Measurements from ENCODE around the gene STK32A.

STK32A gene

DNA sequence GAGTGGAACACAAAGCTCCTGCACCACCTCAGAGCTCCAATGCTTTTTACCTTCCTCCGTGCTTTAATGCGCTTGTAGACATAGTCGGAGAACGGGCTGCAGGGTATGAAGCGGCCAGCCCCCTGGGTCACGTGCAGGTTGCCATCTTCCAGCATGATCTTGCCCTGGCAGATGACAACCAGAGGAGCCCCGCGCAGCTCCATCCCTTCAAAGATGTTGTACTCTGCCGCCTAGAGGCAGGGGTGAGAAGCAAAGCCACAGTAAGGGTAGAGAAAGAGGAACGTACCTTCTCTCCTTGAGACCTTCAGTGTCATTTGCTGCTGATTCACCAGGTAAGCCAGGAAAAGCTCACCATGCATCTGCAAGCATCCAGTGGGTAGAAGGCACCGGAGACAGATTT lies 162.8 kb downstream of the STK32A start:
- no peak for DNase-seq (ENCODE audit: low read depth)
- TF ChIP-seq, protein P1, sequence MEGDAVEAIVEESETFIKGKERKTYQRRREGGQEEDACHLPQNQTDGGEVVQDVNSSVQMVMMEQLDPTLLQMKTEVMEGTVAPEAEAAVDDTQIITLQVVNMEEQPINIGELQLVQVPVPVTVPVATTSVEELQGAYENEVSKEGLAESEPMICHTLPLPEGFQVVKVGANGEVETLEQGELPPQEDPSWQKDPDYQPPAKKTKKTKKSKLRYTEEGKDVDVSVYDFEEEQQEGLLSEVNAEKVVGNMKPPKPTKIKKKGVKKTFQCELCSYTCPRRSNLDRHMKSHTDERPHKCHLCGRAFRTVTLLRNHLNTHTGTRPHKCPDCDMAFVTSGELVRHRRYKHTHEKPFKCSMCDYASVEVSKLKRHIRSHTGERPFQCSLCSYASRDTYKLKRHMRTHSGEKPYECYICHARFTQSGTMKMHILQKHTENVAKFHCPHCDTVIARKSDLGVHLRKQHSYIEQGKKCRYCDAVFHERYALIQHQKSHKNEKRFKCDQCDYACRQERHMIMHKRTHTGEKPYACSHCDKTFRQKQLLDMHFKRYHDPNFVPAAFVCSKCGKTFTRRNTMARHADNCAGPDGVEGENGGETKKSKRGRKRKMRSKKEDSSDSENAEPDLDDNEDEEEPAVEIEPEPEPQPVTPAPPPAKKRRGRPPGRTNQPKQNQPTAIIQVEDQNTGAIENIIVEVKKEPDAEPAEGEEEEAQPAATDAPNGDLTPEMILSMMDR (IDR thresholded peaks at IDR 0.05; ENCODE audit: insufficient read depth, low read depth, low read length, missing control alignments) = no peak
- no peak overlapping the region for H3K4me3 ChIP-seq (ENCODE audit: low read length)

DNA sequence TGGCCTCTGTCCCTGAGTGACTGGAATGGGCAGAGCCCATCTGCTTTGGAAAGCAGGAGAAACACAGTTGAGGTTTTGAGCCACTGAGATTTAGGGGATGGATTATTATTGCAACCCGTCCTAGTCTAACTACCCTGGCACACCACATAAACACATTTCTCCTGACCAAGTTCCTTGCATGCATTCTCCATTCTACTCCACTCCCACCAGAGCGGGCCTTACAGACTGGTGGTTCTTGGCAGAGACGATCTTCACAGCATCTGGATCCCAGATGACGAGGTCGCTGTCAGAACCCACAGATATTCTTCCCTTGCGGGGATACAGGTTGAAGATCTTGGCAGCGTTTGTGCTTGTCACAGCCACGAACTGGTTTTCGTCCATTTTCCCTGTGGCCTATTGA lies 164.0 kb downstream of the STK32A start:
- no peak for DNase-seq (ENCODE audit: low read depth)
- H3K4me3 ChIP-seq (ENCODE audit: low read length) = no peak overlapping the region
- TF ChIP-seq, protein P1 (IDR thresholded peaks at IDR 0.05; ENCODE audit: insufficient read depth, low read depth, low read length, missing control alignments) = no peak

- TF ChIP-seq, protein P1 (IDR thresholded peaks at IDR 0.05; ENCODE audit: insufficient read depth, low read depth, low read length, missing control alignments) = no peak
- no peak for DNase-seq (ENCODE audit: low read depth)
- H3K4me3 ChIP-seq (ENCODE audit: low read length) = no peak overlapping the region
Measured at GRCh38 chr5:147400126-147400809, 165.4 kb downstream of the STK32A start.

DNA sequence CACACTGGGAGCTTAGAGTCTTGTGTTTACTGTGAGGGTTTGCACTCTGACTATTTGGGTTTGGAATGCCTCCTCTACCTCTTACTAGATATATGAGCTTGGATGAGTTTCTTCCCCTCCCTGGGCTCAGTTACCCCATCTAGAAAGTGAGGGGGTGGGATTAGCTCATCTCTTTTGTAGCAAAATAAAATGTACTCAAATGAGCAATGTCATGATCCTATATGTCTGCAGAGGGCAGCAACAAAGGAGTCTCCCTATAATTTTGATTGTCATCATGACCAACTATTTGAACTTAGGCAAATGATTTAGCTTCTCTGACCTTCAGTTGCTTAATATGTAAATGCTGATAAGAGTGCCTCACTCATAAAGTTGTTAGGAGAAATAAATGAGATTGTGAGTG lies 166.1 kb downstream of the STK32A start:
- no peak overlapping the region for H3K4me3 ChIP-seq (ENCODE audit: low read length)
- TF ChIP-seq, protein P1 (IDR thresholded peaks at IDR 0.05; ENCODE audit: insufficient read depth, low read depth, low read length, missing control alignments) = no peak
- peak; percentile 6 for DNase-seq (ENCODE audit: low read depth)

DNA sequence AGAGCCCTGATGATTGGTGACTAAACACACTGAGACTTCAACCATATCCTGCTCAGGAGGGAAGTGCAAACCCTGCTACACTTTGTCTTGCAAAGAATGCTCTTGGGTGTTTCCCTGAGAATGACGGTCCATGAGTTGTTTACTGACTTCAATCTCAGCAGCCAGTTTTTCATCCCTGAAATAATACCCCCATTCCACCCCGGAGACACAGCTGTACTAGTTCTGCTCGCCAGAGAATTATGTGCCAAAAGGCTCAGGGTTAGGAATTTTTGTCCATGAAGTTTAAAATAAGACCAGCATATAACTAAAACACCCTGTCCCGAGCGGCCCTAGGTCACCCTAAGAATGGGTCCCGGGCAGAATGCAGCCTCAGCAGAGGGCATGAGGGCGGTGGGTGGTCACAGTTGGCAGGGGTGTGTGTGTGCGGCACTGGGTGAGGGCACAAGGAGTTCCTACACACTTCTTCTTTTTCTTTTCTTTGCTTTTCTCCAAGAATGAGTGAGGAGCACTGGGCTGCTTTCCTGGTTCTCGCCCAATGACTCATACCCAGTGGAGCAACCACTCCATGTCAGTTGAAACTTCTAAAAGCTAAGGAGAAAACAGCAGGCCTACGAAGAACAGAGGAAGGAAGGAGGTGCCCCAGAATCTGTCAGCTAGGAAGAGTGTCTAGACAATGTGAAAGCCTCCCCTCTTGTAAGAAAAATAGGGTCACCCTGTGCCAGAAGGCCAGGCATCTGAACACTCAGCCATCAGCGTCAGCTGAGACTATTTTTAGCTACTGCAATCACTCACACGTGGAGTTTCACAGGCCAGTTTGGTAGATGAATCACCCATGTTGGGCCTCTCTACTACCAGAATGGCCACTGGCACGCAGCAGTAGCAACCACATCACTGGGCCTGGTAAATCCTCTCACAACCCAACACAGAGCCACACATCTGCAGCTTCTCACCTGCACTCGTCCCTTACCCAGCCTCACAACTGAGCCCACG lies 169.1 kb downstream of the STK32A start:
- DNase-seq (ENCODE audit: low read depth) = peak; percentile 94
- no peak overlapping the region for H3K4me3 ChIP-seq (ENCODE audit: low read length)
- TF ChIP-seq, protein P1 (IDR thresholded peaks at IDR 0.05; ENCODE audit: insufficient read depth, low read depth, low read length, missing control alignments) = no peak

- DNase-seq (ENCODE audit: low read depth) = no peak
- H3K4me3 ChIP-seq (ENCODE audit: low read length) = no peak overlapping the region
- TF ChIP-seq, protein P1 (IDR thresholded peaks at IDR 0.05; ENCODE audit: insufficient read depth, low read depth, low read length, missing control alignments) = no peak
Measured at GRCh38 chr5:147404706-147405105, 169.9 kb downstream of the STK32A start.

Data from epithelial cell of esophagus (primary cell).